H9 (cell line): ENCODE data around the gene MVB12A. TPM values are rescaled to one million over a fixed set of nuclear protein-coding genes. Genes with fewer than 3 reads are reported as not detected.

Experiments
- DNase-seq: peaks from one replicate; pipeline ENCODE4 v3.0.0-alpha.2; 2017
- H2AFZ ChIP-seq: one replicate; pipeline ENCODE4 v1.6.1; 2013; ENCODE audit warnings: mild to moderate bottlenecking, low read length, control low read depth, moderate library complexity
- H2AK5ac ChIP-seq: 2 replicates; pipeline ENCODE4 v1.6.1; 2013; ENCODE audit warnings: low read length, control low read depth, mixed read lengths; ENCODE audit not compliant: insufficient read length
- H2BK120ac ChIP-seq: one replicate; pipeline ENCODE4 v1.6.1; 2013; ENCODE audit warnings: low read depth, mild to moderate bottlenecking, low read length, control low read depth, inconsistent platforms; ENCODE audit not compliant: poor library complexity, severe bottlenecking
- H2BK12ac ChIP-seq: 2 replicates; pipeline ENCODE4 v1.6.1; 2013; ENCODE audit warnings: low read length, control low read depth, mixed read lengths, low read depth; ENCODE audit not compliant: insufficient read length
- H2BK15ac ChIP-seq: 2 replicates; pipeline ENCODE4 v1.6.1; 2013; ENCODE audit warnings: low read depth, low read length, control low read depth
- H2BK20ac ChIP-seq: one replicate; pipeline ENCODE4 v1.6.1; 2013; ENCODE audit warnings: low read depth, mild to moderate bottlenecking, low read length, control low read depth, inconsistent platforms; ENCODE audit not compliant: poor library complexity, severe bottlenecking
- H2BK5ac ChIP-seq: 2 replicates; pipeline ENCODE4 v1.6.1; 2013; ENCODE audit warnings: low read length, control low read depth, mixed read lengths; ENCODE audit not compliant: insufficient read length
- H3K14ac ChIP-seq: 2 replicates; pipeline ENCODE4 v1.6.1; 2013; ENCODE audit warnings: low read length, control low read depth; ENCODE audit not compliant: insufficient read depth
- H3K18ac ChIP-seq: 2 replicates; pipeline ENCODE4 v1.6.1; 2013; ENCODE audit warnings: low read depth, mild to moderate bottlenecking, mixed read lengths, low read length, control low read depth; ENCODE audit not compliant: insufficient read length
- H3K23ac ChIP-seq: 2 replicates; pipeline ENCODE4 v1.6.1; 2013; ENCODE audit warnings: low read length, control low read depth, mixed read lengths, low read depth; ENCODE audit not compliant: insufficient read length
- H3K23me2 ChIP-seq: 2 replicates; pipeline ENCODE4 v1.6.1; 2013; ENCODE audit warnings: low read depth, mild to moderate bottlenecking, mixed read lengths, low read length, control low read depth; ENCODE audit not compliant: insufficient read length, poor library complexity, severe bottlenecking
- H3K27ac ChIP-seq: 2 replicates; pipeline ENCODE4 v1.5.1; 2013; ENCODE audit warnings: low read length, control low read depth, mixed read lengths, low read depth; ENCODE audit not compliant: insufficient read length
- H3K27me3 ChIP-seq: 2 replicates; pipeline ENCODE4 v1.6.1; 2013; ENCODE audit warnings: low read length, control low read depth, inconsistent platforms; ENCODE audit not compliant: insufficient read depth
- H3K4ac ChIP-seq: 2 replicates; pipeline ENCODE4 v1.6.1; 2013; ENCODE audit warnings: low read depth, mild to moderate bottlenecking, control low read depth, inconsistent platforms, low read length, moderate library complexity
- H3K4me1 ChIP-seq: 2 replicates; pipeline ENCODE4 v1.6.1; 2013; ENCODE audit warnings: low read length, control low read depth, inconsistent platforms; ENCODE audit not compliant: insufficient read depth
- H3K4me2 ChIP-seq: 2 replicates; pipeline ENCODE4 v1.6.1; 2013; ENCODE audit warnings: low read length, control low read depth, mixed read lengths; ENCODE audit not compliant: insufficient read length, insufficient read depth
- H3K56ac ChIP-seq: 2 replicates; pipeline ENCODE4 v1.6.1; 2013; ENCODE audit warnings: low read depth, mild to moderate bottlenecking, mixed read lengths, low read length, control low read depth; ENCODE audit not compliant: insufficient read length
- H3K79me1 ChIP-seq: 2 replicates; pipeline ENCODE4 v1.6.1; 2013; ENCODE audit warnings: low read depth, mild to moderate bottlenecking, moderate library complexity, low read length, control low read depth, inconsistent platforms; ENCODE audit not compliant: insufficient read depth, poor library complexity, severe bottlenecking
- H3K79me2 ChIP-seq: 2 replicates; pipeline ENCODE4 v1.6.1; 2013; ENCODE audit warnings: low read length, control low read depth, inconsistent platforms; ENCODE audit not compliant: insufficient read depth
- H3K9ac ChIP-seq: 2 replicates; pipeline ENCODE4 v1.6.1; 2013; ENCODE audit warnings: low read length, control low read depth, mixed read lengths; ENCODE audit not compliant: insufficient read length; ENCODE audit errors: extremely low read depth
- H3K9me3 ChIP-seq: one replicate; pipeline ENCODE4 v1.6.1; 2013; ENCODE audit warnings: low read depth, low read length, inconsistent platforms; ENCODE audit not compliant: control insufficient read depth
- H3T11ph ChIP-seq: one replicate; pipeline ENCODE4 v1.6.1; 2013; ENCODE audit warnings: mild to moderate bottlenecking, low read length, control low read depth, inconsistent platforms
- H4K20me1 ChIP-seq: one replicate; pipeline ENCODE4 v1.6.1; 2013; ENCODE audit not compliant: control insufficient read depth, insufficient read length, insufficient read depth
- H4K5ac ChIP-seq: 2 replicates; pipeline ENCODE4 v1.6.1; 2013; ENCODE audit warnings: low read depth, mild to moderate bottlenecking, mixed read lengths, low read length, control low read depth; ENCODE audit not compliant: insufficient read length
- H4K8ac ChIP-seq: replicated peaks from 2 replicates; pipeline ENCODE4 v1.6.1; 2013; ENCODE audit warnings: low read length, control low read depth, mixed read lengths, low read depth; ENCODE audit not compliant: insufficient read length
- H4K91ac ChIP-seq: 2 replicates; pipeline ENCODE4 v1.6.1; 2013; ENCODE audit warnings: low read depth, mild to moderate bottlenecking, moderate library complexity, mixed read lengths, low read length, control low read depth; ENCODE audit not compliant: insufficient read length
- H3K27ac Mint-ChIP-seq, 3 experiments: 2 replicates in 2 of 3; 3 replicates in 1 of 3; pipeline ENCODE4 v1.8.0; 2020 to 2021; ENCODE audit warnings: mixed read lengths in 3 of 3, mild to moderate bottlenecking in 1 of 3, moderate library complexity in 1 of 3
- H3K27me3 Mint-ChIP-seq: 2 replicates; pipeline ENCODE4 v1.8.0; 2021; ENCODE audit warnings: low read depth, mild to moderate bottlenecking, moderate library complexity, mixed read lengths
- H3K36me3 Mint-ChIP-seq, 3 experiments: 2 replicates in 2 of 3; 3 replicates in 1 of 3; pipeline ENCODE4 v1.8.0; 2020 to 2021; ENCODE audit warnings: low read depth in 3 of 3, mixed read lengths in 3 of 3; ENCODE audit not compliant: insufficient read depth in 1 of 3
- H3K4me1 Mint-ChIP-seq, 2 experiments: 2 replicates each; pipeline ENCODE4 v1.8.0; 2020; ENCODE audit warnings: mixed read lengths in 2 of 2
- H3K4me3 Mint-ChIP-seq, 2 experiments: 2 replicates in 1 of 2; 3 replicates in 1 of 2; pipeline ENCODE4 v1.8.0; 2020 to 2021; ENCODE audit warnings: mild to moderate bottlenecking in 2 of 2, mixed read lengths in 2 of 2, moderate library complexity in 1 of 2
- H3K9me3 Mint-ChIP-seq, 2 experiments: 2 replicates in 1 of 2; 3 replicates in 1 of 2; pipeline ENCODE4 v1.8.0; 2020; ENCODE audit warnings: mild to moderate bottlenecking in 2 of 2, mixed read lengths in 2 of 2, moderate library complexity in 1 of 2
- WGBS: extraction: QIAGEN DNeasy Blood & Tissue Kit; methylation state at CpG from one replicate; pipeline ENCODE4 v1.1.7; 2013; ENCODE audit warnings: missing lambda C conversion rate, low lambda C conversion rate, mixed read lengths; ENCODE audit not compliant: insufficient read length; ENCODE audit errors: extremely low coverage; 5-methylcytosine and 5-hydroxymethylcytosine counted together
- total RNA-seq: library from RNA; stranded (reverse); gene quantifications from 2 replicates; pipeline ENCODE4 v1.2.1, GENCODE V29; 2021
- TF ChIP-seq, protein P1 (sequence below): fragments of 200-600 bp; sonication (generic); conservative IDR thresholded peaks from 3 replicates; pipeline ENCODE4 v1.8.0; 2021; ENCODE audit warnings: antibody characterized with exemption, mild to moderate bottlenecking

Gene MVB12A
- total RNA-seq, 1 experiment from 2014 or later: 50.4 TPM

DNA sequence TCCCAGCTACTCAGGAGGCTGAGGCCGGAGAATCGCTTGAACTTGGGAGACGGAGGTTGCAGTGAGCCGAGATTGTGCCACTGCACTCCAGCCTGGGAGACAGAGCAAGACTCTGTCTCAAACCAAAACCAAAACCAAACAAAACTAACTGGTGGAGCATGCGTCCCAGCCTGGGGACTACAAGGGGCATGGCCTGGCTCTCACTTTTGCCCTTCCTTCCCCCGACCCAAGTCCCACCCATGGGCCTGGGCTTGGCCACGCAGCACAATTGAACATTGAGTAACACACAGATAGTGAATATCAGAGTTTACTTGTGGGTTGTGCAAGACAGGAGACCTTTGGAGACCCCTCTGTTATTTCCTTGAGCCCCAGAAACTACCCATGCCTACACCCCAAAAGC lies 15.4 kb downstream of the MVB12A start:
- no peak overlapping the region for H3K18ac ChIP-seq
- H2AK5ac ChIP-seq: no peak overlapping the region
- H4K20me1 ChIP-seq: no peaks in the 10 kb centered on the region
- Mint-ChIP-seq H3K4me1 (no peaks in the 10 kb centered on the region), H3K36me3 (peaks cover 0 to 6% (median 0%) of the 10 kb centered on the region in 3 experiments; a peak in 1 of 7 replicates), H3K27me3 (peaks cover 1% of the 10 kb centered on the region; the same call in 1 of the 2 replicates), H3K9me3 (no peaks in the 10 kb centered on the region), H3K4me3 (no peak overlapping the region), H3K27ac (no peak overlapping the region)
- TF ChIP-seq, protein P1, sequence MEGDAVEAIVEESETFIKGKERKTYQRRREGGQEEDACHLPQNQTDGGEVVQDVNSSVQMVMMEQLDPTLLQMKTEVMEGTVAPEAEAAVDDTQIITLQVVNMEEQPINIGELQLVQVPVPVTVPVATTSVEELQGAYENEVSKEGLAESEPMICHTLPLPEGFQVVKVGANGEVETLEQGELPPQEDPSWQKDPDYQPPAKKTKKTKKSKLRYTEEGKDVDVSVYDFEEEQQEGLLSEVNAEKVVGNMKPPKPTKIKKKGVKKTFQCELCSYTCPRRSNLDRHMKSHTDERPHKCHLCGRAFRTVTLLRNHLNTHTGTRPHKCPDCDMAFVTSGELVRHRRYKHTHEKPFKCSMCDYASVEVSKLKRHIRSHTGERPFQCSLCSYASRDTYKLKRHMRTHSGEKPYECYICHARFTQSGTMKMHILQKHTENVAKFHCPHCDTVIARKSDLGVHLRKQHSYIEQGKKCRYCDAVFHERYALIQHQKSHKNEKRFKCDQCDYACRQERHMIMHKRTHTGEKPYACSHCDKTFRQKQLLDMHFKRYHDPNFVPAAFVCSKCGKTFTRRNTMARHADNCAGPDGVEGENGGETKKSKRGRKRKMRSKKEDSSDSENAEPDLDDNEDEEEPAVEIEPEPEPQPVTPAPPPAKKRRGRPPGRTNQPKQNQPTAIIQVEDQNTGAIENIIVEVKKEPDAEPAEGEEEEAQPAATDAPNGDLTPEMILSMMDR: no peak
- no CpG with 5 or more reads among the region's 7 CpGs for WGBS
- no peak overlapping the region for H4K8ac ChIP-seq
- no peak overlapping the region for H2AFZ ChIP-seq
- no peak overlapping the region for H3T11ph ChIP-seq
- DNase-seq: no peak
- no peaks in the 10 kb centered on the region for H3K27me3 ChIP-seq
- no peak overlapping the region for H3K27ac ChIP-seq
- no peak overlapping the region for H4K91ac ChIP-seq
- no peaks in the 10 kb centered on the region for H3K23me2 ChIP-seq
- no peak overlapping the region for H4K5ac ChIP-seq
- no peak overlapping the region for H3K14ac ChIP-seq
- H3K9me3 ChIP-seq: no peaks in the 10 kb centered on the region
- no peak overlapping the region for H2BK5ac ChIP-seq
- H3K9ac ChIP-seq: no peak overlapping the region
- no peak overlapping the region for H3K4me2 ChIP-seq
- no peak overlapping the region for H2BK15ac ChIP-seq
- H3K23ac ChIP-seq: no peak overlapping the region
- H3K4me1 ChIP-seq: no peaks in the 10 kb centered on the region
- no peak overlapping the region for H3K56ac ChIP-seq
- H2BK20ac ChIP-seq: no peak overlapping the region
- H3K79me2 ChIP-seq: no peaks in the 10 kb centered on the region
- H3K4ac ChIP-seq: no peak overlapping the region
- no peak overlapping the region for H2BK12ac ChIP-seq
- no peak overlapping the region for H2BK120ac ChIP-seq
- H3K79me1 ChIP-seq: no peaks in the 10 kb centered on the region
